ENCODE results near the gene LRRK1.

LRRK1 gene

DNA sequence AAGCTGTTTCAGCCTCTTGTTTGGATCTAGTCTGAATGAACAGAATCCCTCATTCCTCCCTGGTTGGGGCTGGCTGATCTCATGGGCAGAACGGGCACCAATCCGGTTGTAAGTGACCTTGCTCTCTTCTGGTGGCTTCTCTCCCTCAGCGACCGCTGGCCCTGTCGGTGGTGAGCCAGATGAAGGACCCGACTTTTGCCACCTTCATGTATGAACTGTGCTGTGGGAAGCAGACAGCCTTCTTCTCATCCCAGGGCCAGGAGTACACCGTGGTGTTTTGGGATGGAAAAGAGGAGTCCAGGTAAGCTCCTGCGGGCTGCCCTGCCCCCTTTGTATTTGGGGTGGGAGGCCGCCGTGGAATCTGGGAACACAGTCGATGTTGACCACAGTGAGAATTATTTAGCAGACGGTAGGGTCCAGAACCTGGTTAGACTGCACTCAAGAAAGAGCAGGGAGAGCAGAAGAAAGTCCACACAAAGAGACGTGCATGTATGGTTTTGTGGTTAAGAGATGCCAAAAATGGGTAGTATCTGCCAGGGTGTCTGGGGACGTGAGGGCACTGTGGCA is 138.8 kb downstream of the LRRK1 start:
- DNase-seq (ENCODE audit: insufficient read length, low spot score) (no peak), FAIRE-seq (no peak)
- TF ChIP-seq CTCF (IDR thresholded peaks at IDR 0.05; ENCODE audit: insufficient read depth, missing control alignments) = no peak

GRCh38 chr15:101058735-101059134 is 139.6 kb downstream of the LRRK1 start:
- no peak for TF ChIP-seq CTCF (IDR thresholded peaks at IDR 0.05; ENCODE audit: insufficient read depth, missing control alignments)
- FAIRE-seq (no peak), DNase-seq (ENCODE audit: insufficient read length, low spot score) (no peak)

DNA sequence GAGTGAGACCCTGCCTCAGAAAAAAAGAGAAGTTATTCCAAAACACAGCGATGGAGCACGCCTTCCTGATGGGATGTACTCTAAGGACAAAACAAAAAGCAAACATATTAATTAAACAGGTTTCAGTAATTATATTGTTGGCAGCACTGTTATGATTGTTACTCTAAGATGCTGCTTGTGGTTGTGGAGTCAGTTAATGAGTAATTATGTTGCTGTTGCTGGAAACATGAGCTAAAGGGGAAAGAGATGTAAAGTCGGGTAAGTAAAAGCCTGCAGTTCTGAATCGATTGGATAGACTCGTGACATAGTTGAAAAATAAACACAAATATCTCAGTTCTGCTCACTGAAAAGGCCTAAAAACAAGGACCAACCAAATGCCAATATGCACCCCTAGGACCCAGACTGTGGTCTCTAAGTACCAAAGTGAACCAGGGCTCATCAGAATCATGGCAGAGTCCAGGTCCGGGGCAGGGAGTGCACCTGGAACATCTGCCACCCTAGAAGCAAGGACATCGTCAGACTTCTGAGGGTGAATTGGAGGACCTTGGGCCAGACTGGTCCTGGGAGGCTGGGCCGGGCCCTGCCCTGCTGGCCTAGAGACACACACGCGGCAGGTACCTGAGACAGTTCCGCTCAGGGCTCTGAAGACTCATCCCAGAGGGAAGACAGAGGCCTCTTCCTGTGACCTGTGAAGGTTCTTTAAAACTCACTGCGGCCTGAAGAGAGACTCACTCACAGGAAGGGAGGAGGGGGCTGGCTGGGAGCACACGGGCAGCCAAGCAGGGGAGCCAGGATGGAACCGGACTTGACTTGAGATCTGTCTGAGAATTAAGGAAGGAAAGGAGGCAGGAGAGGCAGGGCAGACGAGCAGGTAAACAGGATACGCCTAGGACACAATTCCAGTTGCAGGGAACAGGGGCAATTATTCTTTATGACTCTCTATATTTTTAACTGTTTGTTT is 140.5 kb downstream of the LRRK1 start:
- no peak for FAIRE-seq
- no peak for TF ChIP-seq CTCF (IDR thresholded peaks at IDR 0.05; ENCODE audit: insufficient read depth, missing control alignments)
- DNase-seq (ENCODE audit: insufficient read length, low spot score) = no peak

- FAIRE-seq = no peak
- TF ChIP-seq CTCF (IDR thresholded peaks at IDR 0.05; ENCODE audit: insufficient read depth, missing control alignments) = no peak
Observed at GRCh38 chr15:101060576-101061551, 141.7 kb downstream of the LRRK1 start.

DNA sequence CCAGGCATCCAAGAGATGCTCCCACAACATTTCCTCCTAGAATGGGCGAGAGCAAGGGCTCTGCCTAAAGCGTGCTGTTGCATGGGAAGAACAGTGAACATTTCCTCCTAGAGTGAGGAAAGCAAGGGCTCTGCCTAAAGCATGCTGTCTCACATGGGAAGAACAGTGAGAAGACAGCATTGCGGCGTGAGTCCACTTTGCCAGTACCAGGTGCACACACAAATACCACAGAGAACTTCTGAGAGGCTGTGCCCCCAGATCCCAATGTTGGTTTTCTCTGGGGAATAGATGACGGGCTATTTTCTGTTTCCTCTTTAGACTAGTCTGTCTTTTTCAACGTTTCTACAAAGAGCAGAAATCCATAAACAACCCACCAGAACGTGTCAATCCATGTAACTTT is 142.9 kb downstream of the LRRK1 start:
- no peak for DNase-seq (ENCODE audit: insufficient read length, low spot score)
- TF ChIP-seq CTCF (IDR thresholded peaks at IDR 0.05; ENCODE audit: insufficient read depth, missing control alignments) = no peak
- no peak for FAIRE-seq

More at GRCh38 chr15:101060576-101061551, 141.7 kb downstream of the LRRK1 start:
- no peak for DNase-seq (ENCODE audit: insufficient read length, low spot score)

- DNase-seq (ENCODE audit: insufficient read length, low spot score) (no peak), FAIRE-seq (no peak)
- TF ChIP-seq CTCF (IDR thresholded peaks at IDR 0.05; ENCODE audit: insufficient read depth, missing control alignments) = no peak
Observed at GRCh38 chr15:101062471-101063171, 143.5 kb downstream of the LRRK1 start.
